Body of pancreas (tissue), 4 donors: ENCODE results near the gene IFNL1. TPM values are rescaled to one million over a fixed set of nuclear protein-coding genes. Genes with fewer than 3 reads are reported as not detected.
"Not testable (repeated sequence)": the region's sequence is repeated elsewhere in the genome, so short reads cannot be mapped to it uniquely, and the experiment has no call there.

Experiments used
- ATAC-seq: fragments of 150-250 bp; one replicate; pipeline ENCODE4 v1.9.1; 2016
- DNase-seq, 4 donors: peaks; one replicate each; pipeline ENCODE4 v3.0.0-alpha.2; 2019
- H3K27ac ChIP-seq, 4 donors: fragments of 200-600 bp; sonication (generic); 1 replicate in 3 of 4; 2 replicates in 1 of 4; pipeline versions ENCODE4 v1.5.1 to v1.6.1; 2016 to 2019; ENCODE audit warnings: mild to moderate bottlenecking in 1 of 4, mixed read lengths in 1 of 4, moderate library complexity in 1 of 4
- H3K27me3 ChIP-seq, 2 donors: fragments of 200-600 bp; sonication (generic); one replicate each; pipeline ENCODE4 v1.6.0; 2016; ENCODE audit warnings: mild to moderate bottlenecking in 1 of 2
- H3K36me3 ChIP-seq, 2 donors: fragments of 200-600 bp; sonication (generic); replicated peaks in 1 of 2; 2 replicates each; pipeline ENCODE4 v1.5.1; 2016; ENCODE audit warnings: low read depth in 2 of 2; ENCODE audit not compliant: insufficient read depth in 1 of 2
- H3K4me1 ChIP-seq: fragments of 200-600 bp; sonication (generic); one replicate; pipeline ENCODE4 v1.6.0; 2016
- H3K4me3 ChIP-seq, 2 donors: fragments of 200-600 bp; sonication (generic); 1 replicate in 1 of 2; 2 replicates in 1 of 2; pipeline ENCODE4 v1.5.1; 2016 to 2019
- H3K9me3 ChIP-seq, 3 donors: fragments of 200-600 bp; sonication (generic); 1 replicate in 2 of 3; 2 replicates in 1 of 3; pipeline ENCODE4 v1.5.1; 2016
- POLR2A ChIP-seq, 3 donors: fragments of 450-650 bp; IDR thresholded peaks; one replicate each; pipeline ENCODE4 v1.6.1; 2016; ENCODE audit warnings: antibody characterized with exemption in 3 of 3, mild to moderate bottlenecking in 2 of 3
- WGBS, 2 donors: methylation state at CpG; one replicate each; pipeline ENCODE4 v1.1.5; 2017; 5-methylcytosine and 5-hydroxymethylcytosine counted together
- intact Hi-C: fragments of 100-400 bp; cut with DNase I; formaldehyde crosslinking; loops from one replicate; pipeline ENCODE4 v1.15.1; 2023
- total RNA-seq, 2 donors: library from RNA; depleted of rRNA; stranded (reverse); fragments of >200 nt; gene quantifications; one replicate each; pipeline ENCODE4 v1.1.0, GENCODE V29; 2016
- TF ChIP-seq, protein P1 (sequence below), 7 experiments: fragments of 450-650 bp in 4 of 7; fragments of 200-600 bp in 3 of 7; sonication (generic) in 3 of 7; IDR thresholded peaks; one replicate each; pipeline ENCODE4 v1.5.1; 2016 to 2019; ENCODE audit warnings: antibody characterized with exemption in 7 of 7

The IFNL1 gene
- total RNA-seq, 2 donors from 2014 or later, result not detected

- 75 to 85% methylated on average over 9 of the region's 9 CpGs for WGBS, 2 donors
- no peak overlapping the region for H3K27ac ChIP-seq
- ATAC-seq (no peak), DNase-seq (no peak)
- H3K9me3 ChIP-seq, result no peaks in the 10 kb centered on the region
- H3K27me3 ChIP-seq, result no peaks in the 10 kb centered on the region
- no peaks in the 10 kb centered on the region for H3K4me1 ChIP-seq
- TF ChIP-seq, protein P1, sequence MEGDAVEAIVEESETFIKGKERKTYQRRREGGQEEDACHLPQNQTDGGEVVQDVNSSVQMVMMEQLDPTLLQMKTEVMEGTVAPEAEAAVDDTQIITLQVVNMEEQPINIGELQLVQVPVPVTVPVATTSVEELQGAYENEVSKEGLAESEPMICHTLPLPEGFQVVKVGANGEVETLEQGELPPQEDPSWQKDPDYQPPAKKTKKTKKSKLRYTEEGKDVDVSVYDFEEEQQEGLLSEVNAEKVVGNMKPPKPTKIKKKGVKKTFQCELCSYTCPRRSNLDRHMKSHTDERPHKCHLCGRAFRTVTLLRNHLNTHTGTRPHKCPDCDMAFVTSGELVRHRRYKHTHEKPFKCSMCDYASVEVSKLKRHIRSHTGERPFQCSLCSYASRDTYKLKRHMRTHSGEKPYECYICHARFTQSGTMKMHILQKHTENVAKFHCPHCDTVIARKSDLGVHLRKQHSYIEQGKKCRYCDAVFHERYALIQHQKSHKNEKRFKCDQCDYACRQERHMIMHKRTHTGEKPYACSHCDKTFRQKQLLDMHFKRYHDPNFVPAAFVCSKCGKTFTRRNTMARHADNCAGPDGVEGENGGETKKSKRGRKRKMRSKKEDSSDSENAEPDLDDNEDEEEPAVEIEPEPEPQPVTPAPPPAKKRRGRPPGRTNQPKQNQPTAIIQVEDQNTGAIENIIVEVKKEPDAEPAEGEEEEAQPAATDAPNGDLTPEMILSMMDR (IDR thresholded peaks at IDR 0.05), result no peak
- TF ChIP-seq POLR2A (IDR thresholded peaks at IDR 0.05), result no peak
- H3K36me3 ChIP-seq, result no peaks in the 10 kb centered on the region
- intact Hi-C loops, result no loop called here
- H3K4me3 ChIP-seq, result no peak overlapping the region
Observed at GRCh38 chr19:39270036-39270871, 26.0 kb upstream of the IFNL1 start.

GRCh38 chr19:39273859-39274258 is 22.3 kb upstream of the IFNL1 start:
- H3K4me3 ChIP-seq, H3K27me3 ChIP-seq, intact Hi-C loops, H3K36me3 ChIP-seq, ATAC-seq, H3K4me1 ChIP-seq, H3K9me3 ChIP-seq, DNase-seq, H3K27ac ChIP-seq: not testable (repeated sequence)
- 91 to 94% methylated on average over 4 to 5 of the region's 5 CpGs for WGBS, 2 donors

- no peak for TF ChIP-seq POLR2A (IDR thresholded peaks at IDR 0.05)
- TF ChIP-seq, protein P1 (IDR thresholded peaks at IDR 0.05), result no peak
- 75 to 91% methylated on average over 5 of the region's 5 CpGs for WGBS, 2 donors
Observed at GRCh38 chr19:39275578-39275977, 20.6 kb upstream of the IFNL1 start.

GRCh38 chr19:39276740-39277139 is 19.5 kb upstream of the IFNL1 start:
- TF ChIP-seq POLR2A (IDR thresholded peaks at IDR 0.05), result no peak
- TF ChIP-seq, protein P1 (IDR thresholded peaks at IDR 0.05), result no peak
- no peak for ATAC-seq
- no peak overlapping the region for H3K4me3 ChIP-seq
- no peaks in the 10 kb centered on the region for H3K36me3 ChIP-seq
- DNase-seq, result no peak
- H3K27me3 ChIP-seq, result no peaks in the 10 kb centered on the region
- no peak overlapping the region for H3K27ac ChIP-seq
- WGBS, 2 donors, result 92 to 93% methylated on average over 5 of the region's 5 CpGs
- no peaks in the 10 kb centered on the region for H3K9me3 ChIP-seq
- intact Hi-C loops, result no loop called here
- H3K4me1 ChIP-seq, result no peaks in the 10 kb centered on the region

More at GRCh38 chr19:39275578-39275977, 20.6 kb upstream of the IFNL1 start:
- Histone ChIP-seq H3K27ac (no peak overlapping the region), H3K36me3 (no peaks in the 10 kb centered on the region), H3K9me3 (no peaks in the 10 kb centered on the region), H3K4me3 (no peak overlapping the region), H3K27me3 (no peaks in the 10 kb centered on the region), H3K4me1 (no peaks in the 10 kb centered on the region)
- DNase-seq (no peak), ATAC-seq (no peak)
- intact Hi-C loops, result no loop called here

DNA sequence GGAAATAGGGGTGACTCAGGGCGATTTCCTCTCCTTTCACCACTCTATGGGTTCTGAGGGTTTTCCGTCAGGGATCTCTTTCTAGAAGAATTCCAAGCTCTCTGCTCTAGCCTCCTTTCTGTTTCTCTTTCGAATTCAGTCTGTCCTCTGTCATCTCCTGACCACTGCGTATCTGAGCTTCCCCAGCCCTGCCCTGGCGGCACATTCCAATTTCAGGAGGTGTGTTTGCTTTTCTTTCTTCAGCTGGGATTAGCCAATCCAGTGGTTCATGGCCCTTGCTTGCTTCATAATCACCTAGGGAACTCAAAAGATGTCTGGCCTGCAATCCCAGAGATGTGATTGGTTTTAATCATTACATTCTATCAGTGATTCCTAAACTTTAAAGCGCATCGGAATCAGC is 18.6 kb upstream of the IFNL1 start:
- no peaks in the 10 kb centered on the region for H3K4me1 ChIP-seq
- no peaks in the 10 kb centered on the region for H3K36me3 ChIP-seq
- no peaks in the 10 kb centered on the region for H3K9me3 ChIP-seq
- no peak overlapping the region for H3K4me3 ChIP-seq
- ATAC-seq, result no peak
- DNase-seq, result no peak
- H3K27ac ChIP-seq, result no peak overlapping the region
- WGBS, 2 donors, result 80 to 83% methylated on average over 7 of the region's 7 CpGs
- no peak for TF ChIP-seq POLR2A (IDR thresholded peaks at IDR 0.05)
- TF ChIP-seq, protein P1 (IDR thresholded peaks at IDR 0.05), result no peak
- intact Hi-C loops, result no loop called here
- H3K27me3 ChIP-seq, result no peaks in the 10 kb centered on the region
